ENCODE results near the gene ATP9A.
"Not testable (repeated sequence)": the region's sequence is repeated elsewhere in the genome, so short reads cannot be mapped to it uniquely, and the experiment has no call there.

ATP9A gene

GRCh38 chr20:51653226-51653625 lies 115.0 kb downstream of the ATP9A start:
- DNase-seq, result no peak

DNA sequence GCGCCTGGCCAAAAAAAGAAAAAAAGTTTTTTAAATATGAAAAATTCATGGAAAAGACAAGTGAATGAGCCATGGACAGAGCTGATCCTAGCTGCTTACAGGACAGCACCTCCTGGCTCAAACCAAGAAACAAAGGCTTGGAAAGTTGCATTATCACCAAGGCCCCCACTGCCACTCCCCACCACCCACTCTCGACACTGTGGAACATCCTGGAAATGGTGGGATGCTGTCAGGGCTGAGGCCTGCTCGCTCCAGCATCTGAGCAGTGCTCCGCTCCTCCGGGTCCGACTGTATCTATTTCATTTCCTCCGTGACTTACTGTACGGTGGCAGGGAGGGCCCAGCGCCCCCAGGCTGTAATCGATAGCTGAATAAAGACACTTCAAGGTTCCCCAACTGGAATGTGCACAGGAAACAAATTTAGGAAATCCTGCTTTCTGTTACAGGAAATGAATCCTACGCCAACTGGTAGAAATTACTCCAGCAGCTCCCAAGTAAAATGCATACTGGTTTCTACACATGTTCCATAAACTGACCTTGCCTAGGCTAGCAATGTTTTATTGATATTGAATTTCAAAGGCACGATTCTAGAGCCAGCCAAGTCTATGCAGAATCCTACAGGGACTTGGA lies 116.2 kb downstream of the ATP9A start:
- no peak for DNase-seq

DNA sequence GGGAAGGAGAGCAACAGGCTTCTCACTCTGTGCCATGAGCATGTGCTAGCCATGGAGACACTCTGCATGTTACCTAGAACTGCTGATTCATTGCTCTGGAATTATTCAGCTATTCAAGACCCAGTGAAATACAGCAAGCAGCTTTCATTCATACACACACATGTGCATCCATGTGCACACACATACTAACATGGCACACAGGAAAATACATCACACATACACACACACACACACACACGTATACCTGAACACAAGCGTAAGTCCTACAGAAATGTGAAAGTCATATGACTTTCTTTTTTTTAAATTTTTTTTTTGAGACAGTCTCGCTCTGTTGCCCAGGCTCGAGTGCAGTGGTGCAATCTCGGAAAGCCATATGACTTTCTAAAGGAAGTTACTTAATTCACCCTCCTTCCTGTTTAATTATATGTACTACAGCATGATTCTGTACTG lies 117.5 kb downstream of the ATP9A start:
- DNase-seq, result no peak

GRCh38 chr20:51648571-51648947 lies 119.6 kb downstream of the ATP9A start:
- no peak for DNase-seq

DNA sequence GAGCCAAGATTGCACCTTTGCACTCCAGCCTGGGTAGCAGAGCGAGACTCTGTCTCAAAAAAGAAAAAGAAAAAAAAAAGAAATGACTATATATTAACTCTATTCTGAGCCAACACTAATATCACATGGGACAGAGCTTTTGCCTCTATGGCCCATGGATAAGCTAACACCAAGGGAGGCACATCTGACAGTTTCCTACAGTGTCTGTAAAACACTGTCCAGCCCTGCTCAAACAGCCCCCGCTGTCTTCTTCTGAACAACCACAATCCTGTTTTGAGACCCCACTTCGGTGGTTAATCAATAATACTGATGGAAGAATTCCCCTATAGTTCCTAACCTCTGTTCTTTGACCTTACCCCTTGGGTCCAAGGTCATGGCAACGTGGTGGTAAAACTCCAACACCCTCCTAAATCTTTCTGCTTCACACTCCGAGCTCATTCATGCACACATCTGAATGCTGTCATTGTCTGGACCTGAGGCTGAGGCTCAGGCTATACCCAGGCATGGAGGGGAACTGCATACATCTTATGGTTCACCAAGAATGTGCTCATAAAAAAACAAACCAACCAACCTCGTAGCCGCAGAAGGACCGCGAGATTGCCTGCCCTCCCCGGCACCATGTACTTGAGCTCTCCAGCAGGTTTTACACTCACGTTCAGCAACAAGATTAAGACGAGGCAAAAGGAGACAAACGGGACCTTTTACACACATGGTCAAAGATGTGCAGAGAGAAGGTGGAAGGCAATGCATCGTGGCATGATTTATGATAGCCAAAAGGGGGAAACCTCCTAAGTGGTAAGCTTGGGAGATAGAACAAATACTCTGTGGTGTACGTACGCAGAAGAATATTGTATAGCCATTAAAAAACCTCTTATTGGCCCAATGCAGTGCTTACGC lies 120.3 kb downstream of the ATP9A start:
- no peak for DNase-seq

GRCh38 chr20:51643810-51644209 lies 124.4 kb downstream of the ATP9A start:
- DNase-seq, result not testable (repeated sequence)

GRCh38 chr20:51643390-51643789 lies 124.8 kb downstream of the ATP9A start:
- no peak for DNase-seq

DNA sequence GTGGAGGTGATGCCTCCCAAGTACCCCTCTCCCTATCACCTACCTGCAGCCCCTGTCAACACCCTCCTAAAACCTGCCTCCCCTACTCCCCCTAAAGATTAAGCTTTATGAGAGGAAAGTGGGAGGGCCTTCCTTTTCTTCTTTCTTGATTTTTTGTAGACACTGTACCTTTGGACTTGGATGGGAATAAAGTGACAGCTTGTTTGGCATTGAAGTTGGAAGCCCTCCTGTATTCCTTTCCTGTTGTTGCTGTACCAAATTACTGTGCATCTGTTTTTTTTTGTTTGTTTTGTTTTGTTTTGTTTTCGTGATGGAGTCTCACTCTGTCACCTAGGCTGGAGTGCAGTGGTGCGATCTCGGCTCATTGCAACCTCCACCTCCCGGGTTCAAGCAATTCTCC lies 126.3 kb downstream of the ATP9A start:
- no peak for DNase-seq

DNA sequence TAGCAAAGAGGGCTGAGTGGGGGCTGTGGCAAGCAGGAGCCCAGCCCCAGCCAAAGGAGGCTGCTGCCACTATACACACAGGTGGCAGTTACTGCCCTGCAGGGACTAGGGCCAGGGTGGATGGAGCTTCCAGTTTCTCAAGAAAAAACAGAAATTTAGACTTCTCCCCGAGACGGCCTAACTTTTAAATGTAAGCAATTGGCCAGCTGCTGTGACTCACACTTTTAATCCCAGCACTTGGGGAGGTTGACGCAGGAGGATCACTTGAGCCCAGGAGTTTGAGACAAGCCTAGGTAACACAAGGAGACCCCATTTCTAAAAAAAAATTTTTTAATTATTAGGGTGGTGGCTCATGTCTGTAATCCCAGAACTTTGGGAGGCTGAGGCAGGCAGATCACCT lies 127.4 kb downstream of the ATP9A start:
- DNase-seq, result no peak

DNA sequence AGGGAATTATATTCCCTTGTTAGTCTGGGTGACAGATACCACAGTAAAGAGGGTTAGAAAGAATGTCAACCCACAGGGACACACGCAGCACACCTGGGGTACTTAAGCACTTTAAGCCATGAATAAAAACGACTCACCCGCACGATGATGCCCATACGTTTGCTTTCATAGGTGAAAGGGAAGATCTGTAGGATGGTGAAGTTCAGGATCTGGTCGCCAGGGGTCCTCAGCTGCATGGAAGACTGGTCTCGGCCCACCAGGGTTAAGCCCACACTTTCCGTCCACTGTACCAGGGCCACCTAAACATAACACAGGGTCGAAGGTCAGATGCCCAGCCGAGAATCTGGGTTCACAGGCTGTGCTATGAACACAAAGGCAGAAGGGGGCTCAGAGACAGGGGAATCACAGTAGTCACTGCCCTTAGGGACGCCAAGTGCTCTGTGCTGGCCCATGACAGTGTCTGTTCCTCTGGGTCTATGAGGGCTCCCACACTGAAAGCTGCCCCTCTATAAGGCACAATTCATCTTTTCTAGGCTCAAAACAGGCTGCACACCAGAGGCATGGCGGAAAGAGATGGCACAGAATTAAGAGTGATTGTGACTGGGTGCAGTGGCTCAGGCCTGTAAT lies 128.9 kb downstream of the ATP9A start:
- DNase-seq, result peak; percentile 42 to 51

- no peak for DNase-seq
Measured at GRCh38 chr20:51637241-51637640, 130.9 kb downstream of the ATP9A start.

- DNase-seq, result peak; percentile 11 to 27
Measured at GRCh38 chr20:51636123-51636522, 132.1 kb downstream of the ATP9A start.

- no peak for DNase-seq
Measured at GRCh38 chr20:51635680-51636079, 132.5 kb downstream of the ATP9A start.

DNA sequence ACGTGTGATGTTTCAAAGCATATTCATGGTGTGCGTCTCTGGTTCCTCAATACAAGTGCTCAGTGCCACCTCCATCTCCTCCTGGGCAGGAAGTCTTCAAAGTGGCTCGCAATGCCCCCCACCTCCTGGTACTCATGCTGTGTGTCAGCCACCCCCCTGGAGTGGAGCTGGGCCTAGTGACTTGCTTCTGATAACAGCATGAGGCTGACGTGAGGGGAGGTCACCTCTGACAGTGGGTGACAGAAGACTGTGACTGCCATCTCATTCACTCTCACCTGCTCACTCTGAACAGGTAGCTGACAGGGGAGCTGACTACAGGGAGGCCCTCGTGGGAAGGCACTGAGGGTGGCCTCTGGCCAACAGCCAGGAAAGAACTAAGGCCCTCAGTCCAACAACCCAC lies 133.3 kb downstream of the ATP9A start:
- no peak for DNase-seq

- DNase-seq, result no peak
Measured at GRCh38 chr20:51634257-51634656, 133.9 kb downstream of the ATP9A start.

DNA sequence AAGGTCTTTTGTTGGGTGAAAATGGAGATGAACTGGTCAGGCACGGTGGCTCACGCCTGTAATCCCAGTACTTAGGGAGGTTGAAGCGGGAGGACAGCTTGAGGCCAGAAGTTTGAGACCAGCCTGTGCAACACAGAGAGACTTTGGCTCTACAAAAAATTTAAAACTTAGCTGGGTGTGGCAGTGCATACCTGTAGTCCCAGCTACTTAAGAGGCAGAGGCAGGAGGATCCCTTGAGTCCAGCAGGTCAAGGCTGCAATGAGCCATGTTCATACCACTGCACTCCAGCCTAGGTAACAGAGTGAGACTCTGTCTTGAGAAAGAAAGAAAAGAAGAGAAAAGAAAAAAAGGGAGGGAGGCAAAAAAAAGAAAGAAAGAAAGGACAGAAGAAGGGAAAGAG lies 134.8 kb downstream of the ATP9A start:
- no peak for DNase-seq

DNA sequence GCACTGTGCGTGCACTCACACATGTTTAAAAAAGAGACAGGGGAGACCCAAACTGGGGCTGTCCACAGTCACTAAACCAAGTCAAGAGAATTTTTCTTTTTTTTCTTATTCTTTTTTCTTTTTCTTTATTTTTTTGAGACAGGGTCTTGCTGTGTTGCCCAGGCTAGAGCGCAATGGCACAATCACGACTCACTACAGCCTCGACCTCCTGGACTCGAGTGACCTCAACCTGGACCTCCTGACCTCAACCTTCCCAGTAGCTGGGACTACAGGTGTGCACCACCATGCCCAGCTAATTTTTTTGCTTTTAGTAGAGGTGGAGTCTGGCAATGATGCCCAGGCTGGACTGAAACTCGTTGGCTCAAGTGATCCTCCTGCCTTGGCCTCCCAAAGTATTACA lies 136.2 kb downstream of the ATP9A start:
- DNase-seq, result no peak

DNA sequence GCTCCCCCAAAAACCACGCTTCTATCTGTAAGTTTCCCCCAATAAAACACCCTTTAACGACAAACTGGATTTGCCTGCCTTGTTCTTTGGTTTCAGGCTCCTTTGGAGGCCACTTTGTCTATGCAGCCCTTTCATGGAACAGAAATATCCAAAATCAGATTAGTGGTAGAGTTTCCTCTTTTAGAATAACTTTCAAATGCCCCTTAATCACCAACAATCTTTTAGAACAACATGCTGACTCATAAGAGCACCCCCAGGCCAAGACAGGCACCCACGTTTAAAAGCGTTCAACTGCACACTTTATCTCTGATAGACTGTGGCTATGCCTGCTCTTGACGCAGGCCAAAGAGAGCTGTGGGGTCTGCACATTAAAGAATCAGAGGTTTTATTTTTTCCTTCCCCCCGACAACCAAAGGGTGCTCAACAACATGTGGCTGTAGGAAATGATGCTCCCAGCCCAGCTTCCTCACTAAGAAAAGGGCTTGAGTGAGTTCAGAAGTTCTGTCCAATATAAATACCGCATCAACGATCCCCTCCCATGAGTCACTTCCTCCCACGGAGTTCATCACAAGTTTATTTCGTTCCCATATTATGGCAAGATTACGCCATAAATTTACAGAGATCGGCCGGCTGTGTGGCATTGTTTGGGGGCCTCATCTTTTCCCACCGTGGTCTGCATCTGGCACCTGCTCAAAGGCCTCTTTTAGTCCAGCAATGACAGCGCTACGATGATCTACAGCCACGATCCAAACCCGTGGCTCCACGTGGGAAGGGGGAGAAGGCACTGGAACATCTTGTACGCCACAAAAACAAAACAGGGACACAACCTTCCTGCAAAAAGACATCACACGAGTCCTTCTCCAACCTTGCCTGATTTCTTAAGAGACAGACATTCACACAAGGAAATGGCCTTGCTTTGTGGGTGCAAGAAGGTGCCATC lies 136.9 kb downstream of the ATP9A start:
- DNase-seq, result no peak

DNA sequence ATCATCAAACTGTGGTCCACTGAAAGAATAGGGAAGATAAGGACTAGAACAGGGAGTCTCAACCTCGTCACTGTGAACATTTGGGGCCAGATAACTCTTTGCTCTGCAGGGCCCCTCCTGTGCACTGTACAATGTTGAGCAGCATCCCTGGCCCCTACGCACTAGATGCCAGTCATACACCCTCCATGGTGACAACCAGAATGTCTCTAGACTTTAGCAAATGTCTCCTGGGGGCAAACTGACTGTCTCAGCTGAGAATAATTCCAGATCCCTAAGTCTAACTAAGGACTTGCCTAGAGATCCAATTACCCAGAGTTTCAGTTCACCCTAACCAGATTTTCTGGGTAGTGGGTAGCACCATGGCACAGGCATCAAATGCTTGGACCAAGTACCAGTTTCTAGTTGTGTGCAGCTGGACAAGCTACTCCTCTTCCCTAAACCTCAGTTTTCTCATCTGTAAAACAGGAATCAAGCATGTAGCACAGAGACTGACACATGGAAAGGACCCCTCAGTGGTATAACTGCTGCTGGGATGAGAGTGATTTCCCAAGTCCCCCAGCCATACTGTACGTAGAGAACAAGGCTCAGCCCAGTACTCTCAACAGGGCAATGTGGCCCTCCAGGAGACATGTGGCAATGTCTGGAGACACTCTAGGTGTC lies 138.7 kb downstream of the ATP9A start:
- no peak for DNase-seq

DNA sequence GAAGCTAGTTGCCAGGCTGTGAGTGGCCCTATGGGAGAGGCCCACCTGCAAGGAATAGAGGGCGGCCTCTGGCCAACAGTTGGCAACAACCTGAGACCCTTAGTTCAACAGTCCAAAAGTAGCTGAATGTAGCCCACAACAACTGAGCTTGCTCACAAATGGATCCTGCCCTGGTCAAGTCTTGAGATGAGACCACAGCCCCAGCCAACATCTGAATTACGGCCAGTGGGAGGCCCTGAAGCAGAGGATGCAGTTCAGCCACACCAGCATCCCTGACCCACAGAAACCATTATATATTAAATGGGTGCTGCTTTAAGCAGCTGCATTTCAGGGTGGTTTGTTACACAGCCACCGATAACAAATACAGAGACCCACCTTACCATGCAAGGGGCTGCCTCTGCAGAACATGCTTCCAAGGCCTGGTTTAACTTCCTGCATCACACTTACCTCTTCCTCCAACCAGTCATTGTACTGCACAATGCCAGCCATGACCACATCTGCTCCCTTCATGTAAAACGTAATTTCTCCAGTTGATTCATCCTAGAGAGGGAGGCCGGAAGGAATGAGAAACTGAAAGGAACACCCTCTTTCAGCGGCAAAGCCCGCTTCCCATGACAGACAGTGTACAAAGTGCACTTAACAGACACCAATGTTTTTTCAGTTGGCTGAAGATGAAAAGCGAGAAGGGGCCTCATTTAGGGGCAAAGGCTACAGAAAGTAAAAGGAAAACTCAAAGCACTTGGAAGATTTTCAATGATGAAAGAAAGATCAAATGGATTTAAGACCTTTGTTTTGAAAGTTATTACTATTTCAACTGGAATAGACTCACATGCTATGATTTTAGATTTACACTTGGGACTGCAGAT lies 139.4 kb downstream of the ATP9A start:
- DNase-seq, result no peak

- DNase-seq, result no peak
Measured at GRCh38 chr20:51627586-51627985, 140.6 kb downstream of the ATP9A start.

Measured in activated CD4-positive, alpha-beta T cell treated with anti-CD3 and anti-CD28 coated beads, Interleukin-2, amount 50 U/mL, for 4 hours (primary cell).